A673 (cell line): ENCODE measurements around the gene UMAD1. TPM values are rescaled to one million over a fixed set of nuclear protein-coding genes. Genes with fewer than 3 reads are reported as not detected.
A peak's percentile ranks its signal among the peaks of the same experiment; 100 is the strongest.

Experiments
- BruUV-seq: library from RNA; stranded (reverse); fragments of 400-500 nt; replicated peaks from 2 replicates; lab custom pipeline; 2021; lab: Mats Ljungman, UMichigan
- CTCF ChIA-PET: fragments of 300-600 bp; sonication (Branson Sonifier 250); formaldehyde crosslinking; loops from one replicate; lab custom pipeline; 2022; ENCODE audit warnings: antibody characterized with exemption; lab: Charles Lee
- POLR2A ChIA-PET: fragments of 300-600 bp; sonication (Branson Sonifier 250); formaldehyde crosslinking; loops from one replicate; lab custom pipeline; 2022; ENCODE audit warnings: antibody characterized with exemption; ENCODE audit not compliant: low non-redundant PET; lab: Charles Lee
- DNase-seq: peaks from one replicate; pipeline ENCODE4 v3.0.0-alpha.2; 2015; ENCODE audit warnings: low spot score
- H3K27ac ChIP-seq: fragments of 200-600 bp; sonication (generic); 2 replicates; pipeline ENCODE4 v1.5.1; 2016; ENCODE audit warnings: mixed run types, low read depth, mild to moderate bottlenecking, mixed read lengths, antibody characterized with exemption, low read length; ENCODE audit not compliant: poor library complexity, severe bottlenecking
- H3K27me3 ChIP-seq: fragments of 200-600 bp; sonication (generic); replicated peaks from 2 replicates; pipeline ENCODE4 v1.6.1; 2017; ENCODE audit warnings: mixed run types, low read depth, mild to moderate bottlenecking, mixed read lengths, antibody characterized with exemption, low read length; ENCODE audit not compliant: insufficient read depth, poor library complexity
- H3K36me3 ChIP-seq: fragments of 200-600 bp; sonication (generic); 2 replicates; pipeline ENCODE4 v1.6.1; 2016; ENCODE audit warnings: mixed run types, mild to moderate bottlenecking, mixed read lengths, antibody characterized with exemption, low read length; ENCODE audit not compliant: insufficient read depth, poor library complexity, severe bottlenecking
- H3K4me1 ChIP-seq: fragments of 200-600 bp; sonication (generic); 2 replicates; pipeline ENCODE4 v1.6.1; 2017; ENCODE audit warnings: mixed run types, mild to moderate bottlenecking, mixed read lengths, antibody characterized with exemption, low read length; ENCODE audit not compliant: insufficient read depth, poor library complexity, severe bottlenecking
- H3K4me3 ChIP-seq: fragments of 200-600 bp; sonication (generic); 2 replicates; pipeline ENCODE4 v1.5.1; 2016; ENCODE audit warnings: low read depth, mixed run types, mild to moderate bottlenecking, mixed read lengths, low read length; ENCODE audit not compliant: poor library complexity, severe bottlenecking
- H3K9me3 ChIP-seq: fragments of 200-600 bp; sonication (generic); 2 replicates; pipeline ENCODE4 v1.6.1; 2016; ENCODE audit warnings: mixed run types, low read depth, mild to moderate bottlenecking, mixed read lengths, antibody characterized with exemption, low read length; ENCODE audit not compliant: poor library complexity, severe bottlenecking
- CTCF ChIP-seq: fragments of 300-800, 200-600 bp; sonication (generic); conservative IDR thresholded peaks from 2 replicates; pipeline ENCODE4 v1.5.1; 2017; ENCODE audit warnings: low read depth, mild to moderate bottlenecking, antibody characterized with exemption, low read length, moderate library complexity, mixed read lengths
- EZH2 ChIP-seq: fragments of 200-600 bp; sonication (generic); IDR thresholded peaks from 2 replicates; pipeline ENCODE4 v1.6.1; 2017; ENCODE audit warnings: borderline replicate concordance, low read depth, mild to moderate bottlenecking, mixed read lengths, antibody characterized with exemption, low read length; ENCODE audit not compliant: poor library complexity, severe bottlenecking
- intact Hi-C: fragments of 100-400 bp; cut with micrococcal nuclease; formaldehyde crosslinking; loops from one replicate; pipeline ENCODE4 v1.10.0; 2022; ENCODE audit not compliant: unreplicated experiment
- total RNA-seq: library from RNA; stranded (reverse); gene quantifications from 2 replicates; pipeline ENCODE4 v1.2.3, GENCODE V29; 2021

UMAD1 gene
- total RNA-seq, 1 experiment from 2014 or later: 13.5 TPM

DNA sequence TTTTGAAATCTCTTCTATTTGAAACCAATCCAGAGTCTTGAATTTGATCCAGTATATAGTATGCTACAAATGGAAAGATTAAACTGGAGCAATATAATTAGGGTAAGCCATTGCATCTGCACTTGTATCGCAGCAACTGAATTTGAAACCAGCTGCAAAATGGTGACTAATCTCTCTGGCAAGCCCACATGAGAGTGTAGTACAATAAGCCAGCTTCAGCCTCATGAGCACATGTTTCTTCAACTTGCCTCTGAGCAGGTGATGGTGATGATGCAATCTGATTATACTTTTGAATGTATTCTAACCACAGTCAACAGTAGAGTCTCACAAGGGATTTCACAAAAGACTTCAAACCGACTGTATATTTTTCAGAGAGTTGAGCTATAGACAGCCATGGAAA is 78.7 kb downstream of the UMAD1 start:
- TF ChIP-seq EZH2: no peak
- no peak for TF ChIP-seq CTCF
- Histone ChIP-seq H3K27me3 (no peaks in the 10 kb centered on the region), H3K36me3 (no peaks in the 10 kb centered on the region), H3K9me3 (no peaks in the 10 kb centered on the region), H3K27ac (peak overlapping the region; percentile 43), H3K4me1 (peaks cover 29% of the 10 kb centered on the region), H3K4me3 (no peak overlapping the region)
- no TSS peak for BruUV-seq
- DNase-seq: peak; percentile 51
- intact Hi-C loops: no loop called here
- POLR2A ChIA-PET: no interaction called here
- CTCF ChIA-PET: no interaction called here

GRCh38 chr7:7720193-7720592 is 79.6 kb downstream of the UMAD1 start:
- peaks cover 29% of the 10 kb centered on the region for H3K4me1 ChIP-seq
- ChIA-PET POLR2A (no interaction called here), CTCF (no interaction called here)
- intact Hi-C loops: no loop called here
- TF ChIP-seq CTCF (no peak), EZH2 (no peak)
- no peak overlapping the region for H3K27ac ChIP-seq
- no TSS peak for BruUV-seq
- H3K27me3 ChIP-seq: no peaks in the 10 kb centered on the region
- DNase-seq: no peak
- H3K9me3 ChIP-seq: no peaks in the 10 kb centered on the region
- no peaks in the 10 kb centered on the region for H3K36me3 ChIP-seq
- no peak overlapping the region for H3K4me3 ChIP-seq

- CTCF ChIA-PET: no interaction called here
- peaks cover 29% of the 10 kb centered on the region for H3K4me1 ChIP-seq
- H3K27ac ChIP-seq: no peak overlapping the region
- no TSS peak for BruUV-seq
- H3K36me3 ChIP-seq: no peaks in the 10 kb centered on the region
- no peaks in the 10 kb centered on the region for H3K27me3 ChIP-seq
- TF ChIP-seq CTCF: no peak
- no peak for TF ChIP-seq EZH2
- intact Hi-C loops: no loop called here
- H3K9me3 ChIP-seq: no peaks in the 10 kb centered on the region
- DNase-seq: no peak
- POLR2A ChIA-PET: no interaction called here
- H3K4me3 ChIP-seq: no peak overlapping the region
Measured at GRCh38 chr7:7720750-7721621, 80.4 kb downstream of the UMAD1 start.
